NOMO-1 treated with DMSO at 0.1 percent for 48 hours (cell line): Measurements from ENCODE around the gene PNLIP.

Source experiments
- DNase-seq: peaks from one replicate; lab custom pipeline; 2025; ENCODE audit not compliant: unreplicated experiment; lab: John Stamatoyannopoulos, UW

Gene PNLIP

GRCh38 chr10:116613471-116613870 lies 67.7 kb downstream of the PNLIP start:
- no peak for DNase-seq

- no peak for DNase-seq
Measured at GRCh38 chr10:116614796-116615195, 69.1 kb downstream of the PNLIP start.

- no peak for DNase-seq
Measured at GRCh38 chr10:116615199-116615776, 69.6 kb downstream of the PNLIP start.
